Measurements from ENCODE around the gene SCGB1A1.

The SCGB1A1 gene

DNA sequence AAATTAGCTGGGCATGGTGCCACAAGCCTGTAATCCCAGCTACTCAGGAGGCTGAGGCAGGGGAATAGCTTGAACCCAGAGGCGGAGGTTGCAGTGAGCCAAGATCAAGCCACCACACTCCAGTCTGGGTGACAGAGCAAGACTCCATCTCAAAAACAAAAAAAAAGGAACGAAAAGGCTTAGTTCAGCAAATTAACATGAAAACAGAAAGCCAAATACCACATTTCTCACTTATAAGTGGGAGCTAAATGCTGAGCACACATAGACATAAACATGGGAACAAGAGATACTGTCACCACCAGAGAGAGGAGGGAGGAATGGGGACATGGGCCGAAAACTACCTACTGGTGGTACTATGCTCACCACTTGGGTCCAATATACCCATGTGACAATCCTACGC, 38.6 kb downstream of the SCGB1A1 start:
- Histone ChIP-seq H3K4me3 (ENCODE audit: low read depth, low read length, poor library complexity, severe bottlenecking) (no peak overlapping the region), H3K4me2 (ENCODE audit: low read length) (no peak overlapping the region), H2AFZ (ENCODE audit: low read length) (no peak overlapping the region), H3K4me1 (ENCODE audit: insufficient read depth, low read length, severe bottlenecking) (peaks cover 5% of the 10 kb centered on the region), H3K27ac (ENCODE audit: low read depth, low read length, poor library complexity, severe bottlenecking) (no peak overlapping the region), H3K79me2 (ENCODE audit: insufficient read depth, low read length) (no peaks in the 10 kb centered on the region), H3F3A (ENCODE audit: insufficient read depth, low read length) (no peaks in the 10 kb centered on the region), H3K36me3 (ENCODE audit: insufficient read depth, low read length) (no peaks in the 10 kb centered on the region), H3K27me3 (ENCODE audit: insufficient read depth, low read length) (no peaks in the 10 kb centered on the region; the same call in 1 of the 2 replicates), H3K9me2 (ENCODE audit: low read depth, low read length) (no peaks in the 10 kb centered on the region), H3K9me3 (ENCODE audit: low read length) (no peaks in the 10 kb centered on the region), H4K20me1 (ENCODE audit: insufficient read depth, low read length) (no peaks in the 10 kb centered on the region), H3K9ac (ENCODE audit: low read length) (no peak overlapping the region)
- no peak for TF ChIP-seq EZH2 (IDR thresholded peaks at IDR 0.05; ENCODE audit: borderline replicate concordance, low read length)
- TF ChIP-seq, protein P1, sequence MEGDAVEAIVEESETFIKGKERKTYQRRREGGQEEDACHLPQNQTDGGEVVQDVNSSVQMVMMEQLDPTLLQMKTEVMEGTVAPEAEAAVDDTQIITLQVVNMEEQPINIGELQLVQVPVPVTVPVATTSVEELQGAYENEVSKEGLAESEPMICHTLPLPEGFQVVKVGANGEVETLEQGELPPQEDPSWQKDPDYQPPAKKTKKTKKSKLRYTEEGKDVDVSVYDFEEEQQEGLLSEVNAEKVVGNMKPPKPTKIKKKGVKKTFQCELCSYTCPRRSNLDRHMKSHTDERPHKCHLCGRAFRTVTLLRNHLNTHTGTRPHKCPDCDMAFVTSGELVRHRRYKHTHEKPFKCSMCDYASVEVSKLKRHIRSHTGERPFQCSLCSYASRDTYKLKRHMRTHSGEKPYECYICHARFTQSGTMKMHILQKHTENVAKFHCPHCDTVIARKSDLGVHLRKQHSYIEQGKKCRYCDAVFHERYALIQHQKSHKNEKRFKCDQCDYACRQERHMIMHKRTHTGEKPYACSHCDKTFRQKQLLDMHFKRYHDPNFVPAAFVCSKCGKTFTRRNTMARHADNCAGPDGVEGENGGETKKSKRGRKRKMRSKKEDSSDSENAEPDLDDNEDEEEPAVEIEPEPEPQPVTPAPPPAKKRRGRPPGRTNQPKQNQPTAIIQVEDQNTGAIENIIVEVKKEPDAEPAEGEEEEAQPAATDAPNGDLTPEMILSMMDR (IDR thresholded peaks at IDR 0.05; ENCODE audit: low read length), result no peak

- H3F3A ChIP-seq (ENCODE audit: insufficient read depth, low read length), result no peaks in the 10 kb centered on the region
- H3K79me2 ChIP-seq (ENCODE audit: insufficient read depth, low read length), result no peaks in the 10 kb centered on the region
- TF ChIP-seq, protein P1 (IDR thresholded peaks at IDR 0.05; ENCODE audit: low read length), result no peak
- TF ChIP-seq EZH2 (IDR thresholded peaks at IDR 0.05; ENCODE audit: borderline replicate concordance, low read length), result no peak
- H3K4me2 ChIP-seq (ENCODE audit: low read length), result no peak overlapping the region
- no peak overlapping the region for H2AFZ ChIP-seq (ENCODE audit: low read length)
- H3K9me3 ChIP-seq (ENCODE audit: low read length), result no peaks in the 10 kb centered on the region
- no peak overlapping the region for H3K9ac ChIP-seq (ENCODE audit: low read length)
- no peak overlapping the region for H3K4me3 ChIP-seq (ENCODE audit: low read depth, low read length, poor library complexity, severe bottlenecking)
- H3K4me1 ChIP-seq (ENCODE audit: insufficient read depth, low read length, severe bottlenecking), result peaks cover 6% of the 10 kb centered on the region
- H3K27ac ChIP-seq (ENCODE audit: low read depth, low read length, poor library complexity, severe bottlenecking), result no peak overlapping the region
- H4K20me1 ChIP-seq (ENCODE audit: insufficient read depth, low read length), result no peaks in the 10 kb centered on the region
- no peaks in the 10 kb centered on the region for H3K9me2 ChIP-seq (ENCODE audit: low read depth, low read length)
- no peaks in the 10 kb centered on the region; the same call in 1 of the 2 replicates for H3K27me3 ChIP-seq (ENCODE audit: insufficient read depth, low read length)
- H3K36me3 ChIP-seq (ENCODE audit: insufficient read depth, low read length), result no peaks in the 10 kb centered on the region
These were observed 39.6 kb downstream of the SCGB1A1 start for GRCh38 chr11:62458212-62459002.

DNA sequence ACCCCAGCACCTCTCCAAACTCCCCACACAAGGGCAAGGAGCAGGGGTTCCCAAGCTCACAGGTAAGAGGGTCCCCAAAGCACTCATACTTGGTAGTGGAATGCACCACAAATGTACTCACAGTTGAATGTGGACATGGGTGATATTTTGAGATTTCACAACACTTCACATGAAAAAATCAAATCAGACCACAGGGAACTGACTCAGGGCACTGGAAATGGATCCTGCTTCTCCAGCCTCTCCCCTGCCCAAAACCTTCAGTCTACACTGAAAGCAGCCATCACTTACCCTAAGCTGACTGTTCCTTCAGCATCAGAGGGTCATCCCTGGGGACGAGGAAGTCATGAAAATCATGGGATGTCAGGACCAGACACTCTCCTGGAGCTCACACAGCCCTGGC, 40.2 kb downstream of the SCGB1A1 start:
- no peaks in the 10 kb centered on the region for H4K20me1 ChIP-seq (ENCODE audit: insufficient read depth, low read length)
- H3K4me2 ChIP-seq (ENCODE audit: low read length), result no peak overlapping the region
- TF ChIP-seq EZH2 (IDR thresholded peaks at IDR 0.05; ENCODE audit: borderline replicate concordance, low read length), result no peak
- TF ChIP-seq, protein P1 (IDR thresholded peaks at IDR 0.05; ENCODE audit: low read length), result no peak
- H3K9me3 ChIP-seq (ENCODE audit: low read length), result no peaks in the 10 kb centered on the region
- no peak overlapping the region for H3K4me3 ChIP-seq (ENCODE audit: low read depth, low read length, poor library complexity, severe bottlenecking)
- H3K27ac ChIP-seq (ENCODE audit: low read depth, low read length, poor library complexity, severe bottlenecking), result no peak overlapping the region
- no peaks in the 10 kb centered on the region for H3K36me3 ChIP-seq (ENCODE audit: insufficient read depth, low read length)
- H3K27me3 ChIP-seq (ENCODE audit: insufficient read depth, low read length), result no peaks in the 10 kb centered on the region; the same call in 1 of the 2 replicates
- no peaks in the 10 kb centered on the region for H3K79me2 ChIP-seq (ENCODE audit: insufficient read depth, low read length)
- H3F3A ChIP-seq (ENCODE audit: insufficient read depth, low read length), result no peaks in the 10 kb centered on the region
- no peak overlapping the region for H3K9ac ChIP-seq (ENCODE audit: low read length)
- peaks cover 6% of the 10 kb centered on the region for H3K4me1 ChIP-seq (ENCODE audit: insufficient read depth, low read length, severe bottlenecking)
- H3K9me2 ChIP-seq (ENCODE audit: low read depth, low read length), result no peaks in the 10 kb centered on the region
- H2AFZ ChIP-seq (ENCODE audit: low read length), result no peak overlapping the region
